Thyroid gland (tissue), 4 donors: ENCODE results near the gene PASK. TPM values are rescaled to one million over a fixed set of nuclear protein-coding genes. Genes with fewer than 3 reads are reported as not detected.
"Not testable (repeated sequence)": the region's sequence is repeated elsewhere in the genome, so short reads cannot be mapped to it uniquely, and the experiment has no call there.

Experiments used
- DNase-seq, 2 donors: peaks; one replicate each; pipeline ENCODE4 v3.0.0-alpha.2; 2019
- H3K27ac ChIP-seq, 3 donors: fragments of 200-600 bp; sonication (generic); 1 replicate in 2 of 3; 2 replicates in 1 of 3; pipeline ENCODE4 v1.5.1; 2016 to 2019; ENCODE audit warnings: mild to moderate bottlenecking in 1 of 3, moderate library complexity in 1 of 3
- H3K27me3 ChIP-seq: fragments of 200-600 bp; sonication (generic); one replicate; pipeline ENCODE4 v1.5.1; 2019
- H3K36me3 ChIP-seq, 2 donors: fragments of 200-600 bp; sonication (generic); one replicate each; pipeline ENCODE4 v1.5.1; 2016 to 2019
- H3K4me1 ChIP-seq, 2 donors: fragments of 200-600 bp; sonication (generic); one replicate each; pipeline ENCODE4 v1.5.1; 2017 to 2019
- H3K4me3 ChIP-seq, 3 donors: fragments of 200-600 bp; sonication (generic); replicated peaks in 1 of 3; 1 replicate in 2 of 3; 2 replicates in 1 of 3; pipeline ENCODE4 v1.5.1; 2016; ENCODE audit warnings: mild to moderate bottlenecking in 1 of 3
- H3K9me3 ChIP-seq: fragments of 200-600 bp; sonication (generic); one replicate; pipeline ENCODE4 v1.5.1; 2017
- POLR2A ChIP-seq, 2 donors: fragments of 450-650 bp; IDR thresholded peaks; one replicate each; pipeline ENCODE4 v1.6.1; 2017; ENCODE audit warnings: antibody characterized with exemption in 2 of 2, mild to moderate bottlenecking in 2 of 2, moderate library complexity in 1 of 2
- WGBS, 2 donors: methylation state at CpG; one replicate each; pipeline ENCODE4 v1.1.5; 2017; 5-methylcytosine and 5-hydroxymethylcytosine counted together
- intact Hi-C: fragments of 100-400 bp; cut with DNase I; formaldehyde crosslinking; loops from one replicate; pipeline ENCODE4 v1.15.1; 2023
- total RNA-seq, 4 donors: library from RNA; depleted of rRNA; stranded (reverse); fragments of >200 nt; gene quantifications; one replicate each; pipeline ENCODE4 v1.2.3, GENCODE V29; 2016
- TF ChIP-seq, protein P1 (sequence below), 6 experiments: fragments of 200-600 bp in 3 of 6; fragments of 450-650 bp in 3 of 6; sonication (generic) in 3 of 6; IDR thresholded peaks; one replicate each; pipeline ENCODE4 v1.5.1; 2016 to 2019; ENCODE audit warnings: antibody characterized with exemption in 6 of 6, mild to moderate bottlenecking in 2 of 6, inconsistent platforms in 1 of 6, moderate library complexity in 1 of 6

Gene PASK
- total RNA-seq, 4 donors from 2014 or later = 7.0 to 29.4 (median 20.8) TPM

DNA sequence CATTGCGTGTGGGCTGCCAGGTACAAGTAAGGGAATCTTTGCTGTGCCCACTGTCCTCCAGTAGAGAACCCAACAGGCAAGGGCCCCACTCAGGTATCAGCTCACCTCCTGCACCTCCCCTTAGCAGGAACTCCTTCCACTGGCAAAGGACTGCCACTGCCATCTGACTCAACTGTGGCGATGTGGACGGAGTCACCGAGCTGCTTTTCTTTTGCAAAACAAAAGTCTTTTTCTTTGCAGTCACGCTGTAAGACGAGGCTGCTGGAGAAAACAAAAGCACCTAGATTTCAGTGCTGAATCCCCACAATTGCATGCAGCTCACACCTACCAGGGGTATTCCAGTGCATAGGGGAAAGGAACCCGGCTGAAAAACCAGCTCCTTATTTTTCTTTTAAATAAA lies 55.1 kb downstream of the PASK start:
- WGBS, 2 donors = 77 to 89% methylated on average over 7 of the region's 7 CpGs
- TF ChIP-seq POLR2A (IDR thresholded peaks at IDR 0.05) = no peak
- TF ChIP-seq, protein P1, sequence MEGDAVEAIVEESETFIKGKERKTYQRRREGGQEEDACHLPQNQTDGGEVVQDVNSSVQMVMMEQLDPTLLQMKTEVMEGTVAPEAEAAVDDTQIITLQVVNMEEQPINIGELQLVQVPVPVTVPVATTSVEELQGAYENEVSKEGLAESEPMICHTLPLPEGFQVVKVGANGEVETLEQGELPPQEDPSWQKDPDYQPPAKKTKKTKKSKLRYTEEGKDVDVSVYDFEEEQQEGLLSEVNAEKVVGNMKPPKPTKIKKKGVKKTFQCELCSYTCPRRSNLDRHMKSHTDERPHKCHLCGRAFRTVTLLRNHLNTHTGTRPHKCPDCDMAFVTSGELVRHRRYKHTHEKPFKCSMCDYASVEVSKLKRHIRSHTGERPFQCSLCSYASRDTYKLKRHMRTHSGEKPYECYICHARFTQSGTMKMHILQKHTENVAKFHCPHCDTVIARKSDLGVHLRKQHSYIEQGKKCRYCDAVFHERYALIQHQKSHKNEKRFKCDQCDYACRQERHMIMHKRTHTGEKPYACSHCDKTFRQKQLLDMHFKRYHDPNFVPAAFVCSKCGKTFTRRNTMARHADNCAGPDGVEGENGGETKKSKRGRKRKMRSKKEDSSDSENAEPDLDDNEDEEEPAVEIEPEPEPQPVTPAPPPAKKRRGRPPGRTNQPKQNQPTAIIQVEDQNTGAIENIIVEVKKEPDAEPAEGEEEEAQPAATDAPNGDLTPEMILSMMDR (IDR thresholded peaks at IDR 0.05) = no peak
- Histone ChIP-seq H3K4me1 (peaks cover 39 to 66% of the 10 kb centered on the region in 2 donors), H3K36me3 (peaks cover 19 to 22% of the 10 kb centered on the region in 2 donors), H3K4me3 (no peak overlapping the region), H3K27ac (peak overlapping the region; percentile 90 to 94 (median 92)), H3K27me3 (no peaks in the 10 kb centered on the region), H3K9me3 (no peaks in the 10 kb centered on the region)
- intact Hi-C loops = no loop called here
- DNase-seq = no peak

DNA sequence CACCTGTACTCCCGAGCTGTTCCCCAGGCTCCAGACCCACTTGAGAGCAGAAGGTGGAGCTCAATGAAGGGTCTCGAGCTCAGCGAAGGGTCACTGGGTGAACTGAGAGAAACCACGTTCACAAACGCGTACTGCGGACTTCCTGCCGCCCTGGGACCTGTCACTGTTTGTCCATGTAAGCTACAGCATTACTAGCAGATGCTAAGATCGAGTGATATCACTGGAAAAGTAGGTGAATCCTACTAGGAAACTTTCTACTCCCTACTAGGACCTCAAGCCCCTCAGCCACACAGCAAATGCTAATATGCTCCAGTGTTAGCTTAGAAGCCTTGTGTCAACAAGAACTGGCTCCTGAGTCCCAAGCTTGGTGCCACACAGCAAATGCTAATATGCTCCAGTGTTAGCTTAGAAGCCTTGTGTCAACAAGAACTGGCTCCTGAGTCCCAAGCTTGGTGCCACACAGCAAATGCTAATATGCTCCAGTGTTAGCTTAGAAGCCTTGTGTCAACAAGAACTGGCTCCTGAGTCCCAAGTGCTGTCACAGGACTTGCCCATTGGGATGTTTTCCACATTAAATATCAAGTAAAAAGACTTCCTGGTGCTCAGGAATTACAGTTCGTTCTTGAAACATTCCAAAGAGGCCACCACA lies 56.0 kb downstream of the PASK start:
- H3K9me3 ChIP-seq, H3K27me3 ChIP-seq, intact Hi-C loops, H3K4me3 ChIP-seq: not testable (repeated sequence)
- TF ChIP-seq POLR2A (IDR thresholded peaks at IDR 0.05) = peak in 1 of 2 donors; percentile 44
- Histone ChIP-seq H3K36me3 (peaks cover 28 to 31% of the 10 kb centered on the region in 2 donors), H3K27ac (peak overlapping the region; percentile 92 to 98 (median 97)), H3K4me1 (peaks cover 39 to 62% of the 10 kb centered on the region in 2 donors)
- WGBS, 2 donors = 45 to 49% methylated on average over 10 of the region's 10 CpGs
- peak; percentile 79 to 80 for DNase-seq

DNA sequence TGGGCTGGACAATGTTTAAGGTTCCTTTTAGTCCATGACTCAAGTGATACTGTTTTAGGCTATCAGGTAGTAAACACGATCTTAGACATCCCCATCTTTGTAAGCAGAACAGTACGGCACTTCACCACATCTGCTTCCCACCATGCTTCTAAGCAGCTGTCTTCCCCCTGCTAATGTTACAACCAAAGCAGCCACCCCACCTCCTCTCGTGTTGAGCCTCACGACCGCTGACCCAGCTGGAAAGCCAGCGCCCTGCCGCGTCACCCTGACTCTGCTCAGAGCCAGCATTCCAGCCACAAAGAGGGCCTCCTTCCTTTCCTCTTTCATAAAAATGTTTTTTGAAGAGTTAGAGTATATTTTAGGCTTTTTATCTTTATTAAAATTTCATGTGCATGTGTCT lies 56.6 kb downstream of the PASK start:
- H3K4me1 ChIP-seq = peaks cover 39 to 62% of the 10 kb centered on the region in 2 donors
- peaks cover 34 to 37% of the 10 kb centered on the region in 2 donors for H3K36me3 ChIP-seq
- peak; percentile 49 to 66 for DNase-seq
- no peak overlapping the region for H3K4me3 ChIP-seq
- intact Hi-C loops = no loop called here
- TF ChIP-seq, protein P1 (IDR thresholded peaks at IDR 0.05) = no peak
- no peak for TF ChIP-seq POLR2A (IDR thresholded peaks at IDR 0.05)
- H3K9me3 ChIP-seq = no peaks in the 10 kb centered on the region
- peak overlapping the region; percentile 88 to 98 (median 97) for H3K27ac ChIP-seq
- H3K27me3 ChIP-seq = no peaks in the 10 kb centered on the region
- 74 to 79% methylated on average over 8 of the region's 8 CpGs for WGBS, 2 donors

DNA sequence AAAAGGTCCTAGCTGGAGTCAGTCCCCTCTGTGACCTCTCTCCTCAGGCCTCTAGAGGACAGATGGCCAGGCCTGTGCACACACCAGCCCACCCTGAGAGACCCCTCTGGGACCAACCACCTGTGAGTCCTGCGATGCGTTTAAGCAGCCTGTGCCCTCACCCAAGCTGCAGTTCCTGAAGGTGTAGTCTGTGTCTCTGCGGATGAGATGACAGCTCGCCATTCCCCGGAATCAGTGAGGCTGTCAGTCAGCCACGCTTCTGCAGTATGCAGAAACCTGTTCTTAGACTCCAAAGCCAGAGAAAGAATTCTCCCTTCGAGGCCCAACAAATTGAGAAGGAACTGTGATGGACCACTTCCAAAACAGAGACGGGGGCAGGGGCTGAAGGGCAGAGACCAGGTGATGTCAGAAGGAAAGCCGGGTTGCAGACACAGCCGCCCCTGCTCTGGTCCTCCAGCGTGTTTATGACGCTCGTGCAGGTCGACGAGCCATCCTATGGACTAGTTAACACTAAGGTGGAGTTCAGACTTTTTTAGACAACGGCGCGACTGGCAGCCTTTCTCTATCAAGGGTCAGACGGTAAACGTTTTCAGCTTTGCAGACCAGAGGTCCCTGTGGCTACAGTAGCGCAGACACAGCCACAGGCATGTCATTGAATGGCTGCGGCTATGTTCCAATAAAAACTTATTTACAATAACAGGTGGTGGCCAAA lies 57.4 kb downstream of the PASK start:
- TF ChIP-seq POLR2A (IDR thresholded peaks at IDR 0.05) = peak in 1 of 2 donors; percentile 13
- TF ChIP-seq, protein P1 (IDR thresholded peaks at IDR 0.05) = no peak
- intact Hi-C loops = no loop called here
- H3K4me1 ChIP-seq = peaks cover 39 to 62% of the 10 kb centered on the region in 2 donors
- no peaks in the 10 kb centered on the region for H3K9me3 ChIP-seq
- no peaks in the 10 kb centered on the region for H3K27me3 ChIP-seq
- 68 to 72% methylated on average over 22 of the region's 22 CpGs for WGBS, 2 donors
- H3K36me3 ChIP-seq = peaks cover 41 to 42% of the 10 kb centered on the region in 2 donors
- DNase-seq = peak in 1 of 2 donors; percentile 51
- peak overlapping the region; percentile 88 to 98 (median 97) for H3K27ac ChIP-seq
- no peak overlapping the region for H3K4me3 ChIP-seq

DNA sequence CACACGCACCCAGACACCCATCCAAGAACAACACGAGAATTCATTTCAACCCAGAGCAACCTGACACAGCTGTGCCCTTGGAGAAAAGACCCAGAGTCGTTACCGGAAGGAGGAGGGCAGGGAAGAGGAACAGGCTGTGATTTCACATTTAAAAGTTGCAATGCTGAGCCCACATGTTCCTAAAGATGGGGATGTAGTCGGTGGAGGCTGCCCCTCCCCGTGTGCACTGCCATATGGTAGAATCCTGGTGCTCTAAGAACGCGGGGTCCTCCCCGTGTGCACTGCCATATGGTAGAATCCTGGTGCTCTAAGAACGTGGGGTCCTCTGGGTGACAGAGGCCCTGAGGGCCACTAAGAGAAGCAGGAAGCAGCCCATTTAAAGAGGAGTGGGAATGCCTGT lies 58.1 kb downstream of the PASK start:
- Histone ChIP-seq H3K27ac (peak overlapping the region; percentile 88 to 98 (median 97)), H3K9me3 (no peaks in the 10 kb centered on the region), H3K36me3 (peaks cover 43 to 47% of the 10 kb centered on the region in 2 donors), H3K27me3 (no peaks in the 10 kb centered on the region), H3K4me3 (no peak overlapping the region), H3K4me1 (peaks cover 39 to 61% of the 10 kb centered on the region in 2 donors)
- WGBS, 2 donors = 43 to 56% methylated on average over 10 of the region's 10 CpGs
- DNase-seq = peak in 1 of 2 donors; percentile 24
- intact Hi-C loops = no loop called here
- TF ChIP-seq, protein P1 (IDR thresholded peaks at IDR 0.05) = no peak
- peak in 1 of 2 donors; percentile 13 for TF ChIP-seq POLR2A (IDR thresholded peaks at IDR 0.05)
